B cell (primary cell): ENCODE measurements around the gene LHPP. TPM values are rescaled to one million over a fixed set of nuclear protein-coding genes. Genes with fewer than 3 reads are reported as not detected.
A peak's percentile ranks its signal among the peaks of the same experiment; 100 is the strongest.

Experiments used
- ATAC-seq: fragments of 200-7000 bp; cut with Tn5 transposase; one replicate; pipeline ENCODE4 v1.10.0; 2021; ENCODE audit warnings: low read depth, mild to moderate bottlenecking, moderate number of reproducible peaks, moderate library complexity
- CTCF ChIA-PET: fragments of 350-600 bp; sonication (Branson Sonifier 250); formaldehyde crosslinking; loops from one replicate; lab custom pipeline; 2021; ENCODE audit warnings: antibody characterized with exemption, inconsistent platforms; lab: Charles Lee
- POLR2A ChIA-PET: fragments of 350-600 bp; sonication (Branson Sonifier 250); formaldehyde crosslinking; loops from one replicate; lab custom pipeline; 2021; ENCODE audit warnings: antibody characterized with exemption; lab: Charles Lee
- DNase-seq: peaks from one replicate; pipeline ENCODE4 v3.0.0; 2013
- H2AFZ ChIP-seq: 2 replicates; pipeline ENCODE4 v1.6.1; 2012; ENCODE audit warnings: mild to moderate bottlenecking, low read depth, low read length; ENCODE audit not compliant: insufficient read depth, poor library complexity, severe bottlenecking
- H3K27ac ChIP-seq, 2 donors: 1 replicate in 1 of 2; 2 replicates in 1 of 2; pipeline ENCODE4 v1.5.1; 2012 to 2013; ENCODE audit warnings: low read length in 2 of 2, mild to moderate bottlenecking in 2 of 2, moderate library complexity in 1 of 2
- H3K27me3 ChIP-seq, 4 experiments: fragments of 200-600 bp in 1 of 4; sonication (generic) in 1 of 4; replicated peaks in 1 of 4; 1 replicate in 2 of 4; 2 replicates in 2 of 4; pipeline versions ENCODE4 v1.6.1 to v1.7.0; 2013 to 2016; ENCODE audit warnings: low read length in 3 of 4, mild to moderate bottlenecking in 2 of 4, mixed read lengths in 1 of 4, moderate library complexity in 1 of 4; ENCODE audit not compliant: insufficient read depth in 4 of 4, control insufficient read depth in 3 of 4; ENCODE audit errors: control extremely low read depth in 1 of 4
- H3K36me3 ChIP-seq, 2 experiments: replicated peaks in 1 of 2; 1 replicate in 1 of 2; 2 replicates in 1 of 2; pipeline versions ENCODE4 v1.6.1 to v1.7.1; 2013; ENCODE audit warnings: low read length in 1 of 2; ENCODE audit not compliant: insufficient read depth in 2 of 2, control insufficient read depth in 1 of 2; ENCODE audit errors: control extremely low read depth in 1 of 2, extremely low read depth in 1 of 2
- H3K4me1 ChIP-seq, 2 donors: fragments of 200-600 bp in 1 of 2; sonication (generic) in 1 of 2; 1 replicate in 1 of 2; 2 replicates in 1 of 2; pipeline versions ENCODE4 v1.5.1 to v1.6.1; 2013 to 2017; ENCODE audit warnings: low read length in 2 of 2; ENCODE audit not compliant: control insufficient read depth in 2 of 2, insufficient read depth in 2 of 2
- H3K4me2 ChIP-seq: replicated peaks from 2 replicates; pipeline ENCODE3; 2012; ENCODE audit warnings: mild to moderate bottlenecking, low read depth, low read length; ENCODE audit not compliant: poor library complexity, severe bottlenecking
- H3K4me3 ChIP-seq, 5 experiments: fragments of 200-600 bp in 1 of 5; sonication (generic) in 1 of 5; 1 replicate in 3 of 5; 2 replicates in 2 of 5; pipeline versions ENCODE4 v1.5.1 to v1.7.0; 2011 to 2016; ENCODE audit warnings: low read length in 4 of 5, mild to moderate bottlenecking in 4 of 5, low read depth in 2 of 5, control low read depth in 1 of 5, moderate library complexity in 1 of 5; ENCODE audit not compliant: insufficient read depth in 1 of 5; ENCODE audit errors: control extremely low read depth in 1 of 5, extremely low read depth in 1 of 5
- H3K79me2 ChIP-seq: fragments of 200-600 bp; sonication (generic); one replicate; pipeline ENCODE4 v1.6.0; 2016; ENCODE audit warnings: low read length; ENCODE audit not compliant: control insufficient read depth, insufficient read depth
- H3K9ac ChIP-seq: fragments of 200-600 bp; sonication (generic); 2 replicates; pipeline ENCODE4 v1.6.1; 2017; ENCODE audit warnings: mild to moderate bottlenecking, low read length, moderate library complexity
- H3K9me3 ChIP-seq, 3 donors: one replicate each; pipeline versions ENCODE4 v1.6.1 to v1.7.1; 2013; ENCODE audit warnings: low read length in 2 of 3; ENCODE audit not compliant: control insufficient read depth in 2 of 3, insufficient read depth in 1 of 3; ENCODE audit errors: control extremely low read depth in 1 of 3
- H4K20me1 ChIP-seq: 2 replicates; pipeline ENCODE4 v1.6.0; 2012; ENCODE audit warnings: mild to moderate bottlenecking, low read length; ENCODE audit not compliant: insufficient read depth, control insufficient read depth, poor library complexity, severe bottlenecking
- H3K27ac Mint-ChIP-seq: one replicate; pipeline ENCODE4 v1.8.0; 2021; ENCODE audit warnings: mixed read lengths
- H3K27me3 Mint-ChIP-seq: one replicate; pipeline ENCODE4 v1.8.0; 2021; ENCODE audit warnings: mixed read lengths
- H3K4me1 Mint-ChIP-seq: one replicate; pipeline ENCODE4 v1.8.0; 2021; ENCODE audit warnings: mixed read lengths
- H3K4me3 Mint-ChIP-seq: one replicate; pipeline ENCODE4 v1.8.0; 2021; ENCODE audit warnings: mixed read lengths
- H3K9me3 Mint-ChIP-seq: one replicate; pipeline ENCODE4 v1.8.0; 2022; ENCODE audit warnings: mixed read lengths; ENCODE audit not compliant: insufficient read depth
- CTCF ChIP-seq: fragments of 200-600 bp; IDR thresholded peaks from one replicate; pipeline ENCODE4 v1.8.0; 2022; ENCODE audit warnings: antibody characterized with exemption, mild to moderate bottlenecking
- EZH2 ChIP-seq: IDR thresholded peaks from 2 replicates; pipeline ENCODE4 v1.6.1; 2012; ENCODE audit warnings: borderline replicate concordance, low read depth, mild to moderate bottlenecking, moderate library complexity, low read length; ENCODE audit not compliant: insufficient read depth, poor library complexity, severe bottlenecking
- WGBS: methylation state at CpG from one replicate; pipeline ENCODE4 v1.1.5; 2013; ENCODE audit warnings: missing lambda C conversion rate; ENCODE audit not compliant: insufficient coverage; 5-methylcytosine and 5-hydroxymethylcytosine counted together
- intact Hi-C: fragments of 100-400 bp; cut with micrococcal nuclease; formaldehyde crosslinking; loops from one replicate; pipeline ENCODE4 v1.10.0; 2022
- polyA plus RNA-seq: library from polyadenylated mRNA; depleted of rRNA; stranded (reverse); fragments of >200 nt; gene quantifications from 2 replicates; pipeline ENCODE4 v1.2.3, GENCODE V29; 2012
- total RNA-seq, 2 donors: library from RNA; stranded (reverse); fragments of 120-200 nt in 1 of 2; gene quantifications; 1 replicate in 1 of 2; 2 replicates in 1 of 2; pipeline versions ENCODE4 v1.2.3 to v1.2.4, GENCODE V29; 2013 to 2022

Gene LHPP
- total and polyA plus RNA-seq, 2 donors (not counting 1 experiment from before 2014, with no cell fraction given) = 60.2 to 83.5 TPM

GRCh38 chr10:124539935-124540641, 78.5 kb downstream of the LHPP start:
- peak overlapping the region; percentile 2 for H3K9ac ChIP-seq
- ATAC-seq (peak; percentile 71), DNase-seq (peak; percentile 89)
- H3K4me3 Mint-ChIP-seq = peak overlapping the region; percentile 65
- H4K20me1 ChIP-seq = no peaks in the 10 kb centered on the region
- H3K27ac Mint-ChIP-seq = peak overlapping the region; percentile 95
- no peaks in the 10 kb centered on the region for H3K27me3 Mint-ChIP-seq
- H3K4me2 ChIP-seq = peak overlapping the region; percentile 68
- intact Hi-C loops = loop anchor here (1.0 to 10.0 kb wide), 8 partner anchors 10 to 205 kb away; partner anchors contain the start of gene OAT
- H3K9me3 Mint-ChIP-seq = no peaks in the 10 kb centered on the region
- no peaks in the 10 kb centered on the region for H3K36me3 ChIP-seq
- H3K4me1 ChIP-seq = peaks cover 88 to 99% of the 10 kb centered on the region in 2 donors
- 11% methylated on average over 24 of the region's 26 CpGs for WGBS
- H3K4me3 ChIP-seq = no peak overlapping the region
- peak overlapping the region; percentile 76 to 94 for H3K27ac ChIP-seq
- ChIA-PET POLR2A (interaction anchor here (0.6 to 7.2 kb wide), 15 partner anchors 9 to 452 kb away, joined by 3 to 62 read pairs (median 4); no protein-coding TSS in a partner anchor), CTCF (interaction anchor here (0.7 to 19.7 kb wide), 28 partner anchors 9 to 207 kb away, joined by 3 to 415 read pairs (median 5); partner anchors contain the start of gene FAM53B)
- H3K9me3 ChIP-seq = peaks cover 0 to 5% (median 0%) of the 10 kb centered on the region in 3 donors
- peak; percentile 69 for TF ChIP-seq CTCF
- no peak for TF ChIP-seq EZH2
- H3K27me3 ChIP-seq = no peaks in the 10 kb centered on the region
- peak overlapping the region; percentile 50 for H2AFZ ChIP-seq
- peaks cover 90% of the 10 kb centered on the region for H3K4me1 Mint-ChIP-seq
- H3K79me2 ChIP-seq = peaks cover 35% of the 10 kb centered on the region
